OCI-LY3 (cell line): ENCODE results near the gene NPHP4.

ENCODE experiments used
- H2AFZ ChIP-seq: fragments of 200-600, 300-600 bp; shearing (Covaris generic); 2 replicates; pipeline ENCODE4 v1.6.0; 2014; ENCODE audit warnings: antibody characterized with exemption, low read depth, low read length
- H3K27ac ChIP-seq: fragments of 200-600, 300-600 bp; sonication (generic); 2 replicates; pipeline ENCODE4 v1.5.1; 2014; ENCODE audit warnings: mild to moderate bottlenecking, low read length, moderate library complexity, mixed read lengths
- H3K27me3 ChIP-seq: fragments of 200-600, 300-600 bp; sonication (generic); 2 replicates; pipeline ENCODE4 v1.6.1; 2014; ENCODE audit warnings: low read depth, low read length, mixed read lengths
- H3K36me3 ChIP-seq: fragments of 200-600, 300-600 bp; sonication (generic); replicated peaks from 2 replicates; pipeline ENCODE3; 2014; ENCODE audit warnings: low read depth, low read length, mixed read lengths
- H3K4me1 ChIP-seq: fragments of 300-600, 200-600 bp; sonication (generic); 2 replicates; pipeline ENCODE4 v1.6.1; 2014; ENCODE audit warnings: low read length, mixed read lengths
- H3K4me2 ChIP-seq: fragments of 200-600, 300-600 bp; sonication (generic); 2 replicates; pipeline ENCODE4 v1.6.1; 2014; ENCODE audit warnings: low read length, mixed read lengths
- H3K4me3 ChIP-seq: fragments of 300-600, 200-600 bp; sonication (generic); 2 replicates; pipeline ENCODE4 v1.5.1; 2014; ENCODE audit warnings: antibody characterized with exemption, mild to moderate bottlenecking, low read length, moderate library complexity
- H3K79me2 ChIP-seq: fragments of 300-600, 200-600 bp; shearing (Covaris generic); 2 replicates; pipeline ENCODE4 v1.6.1; 2014; ENCODE audit warnings: mild to moderate bottlenecking, low read length, mixed read lengths
- H3K9ac ChIP-seq: fragments of 300-600, 200-600 bp; shearing (Covaris generic); 2 replicates; pipeline ENCODE4 v1.6.0; 2014; ENCODE audit warnings: mild to moderate bottlenecking, low read length, moderate library complexity
- H3K9me3 ChIP-seq: fragments of 200-600, 300-600 bp; shearing (Covaris generic); 2 replicates; pipeline ENCODE4 v1.6.1; 2014; ENCODE audit warnings: low read length, mixed read lengths; ENCODE audit not compliant: insufficient read depth
- H4K20me1 ChIP-seq: fragments of 200-600, 300-600 bp; sonication (generic); 2 replicates; pipeline ENCODE4 v1.6.1; 2016; ENCODE audit warnings: low read length, mixed read lengths; ENCODE audit not compliant: insufficient read depth
- CTCF ChIP-seq: fragments of 200-600, 300-600 bp; sonication (generic); IDR thresholded peaks from 2 replicates; pipeline ENCODE4 v1.5.1; 2014; ENCODE audit warnings: antibody characterized with exemption, low read length, low read depth
- EZH2phosphoT487 ChIP-seq: fragments of 200-600 bp; shearing (Covaris generic); IDR thresholded peaks from 2 replicates; pipeline ENCODE4 v1.6.1; 2018; ENCODE audit warnings: antibody characterized with exemption, mixed run types, low read depth

NPHP4 gene

DNA sequence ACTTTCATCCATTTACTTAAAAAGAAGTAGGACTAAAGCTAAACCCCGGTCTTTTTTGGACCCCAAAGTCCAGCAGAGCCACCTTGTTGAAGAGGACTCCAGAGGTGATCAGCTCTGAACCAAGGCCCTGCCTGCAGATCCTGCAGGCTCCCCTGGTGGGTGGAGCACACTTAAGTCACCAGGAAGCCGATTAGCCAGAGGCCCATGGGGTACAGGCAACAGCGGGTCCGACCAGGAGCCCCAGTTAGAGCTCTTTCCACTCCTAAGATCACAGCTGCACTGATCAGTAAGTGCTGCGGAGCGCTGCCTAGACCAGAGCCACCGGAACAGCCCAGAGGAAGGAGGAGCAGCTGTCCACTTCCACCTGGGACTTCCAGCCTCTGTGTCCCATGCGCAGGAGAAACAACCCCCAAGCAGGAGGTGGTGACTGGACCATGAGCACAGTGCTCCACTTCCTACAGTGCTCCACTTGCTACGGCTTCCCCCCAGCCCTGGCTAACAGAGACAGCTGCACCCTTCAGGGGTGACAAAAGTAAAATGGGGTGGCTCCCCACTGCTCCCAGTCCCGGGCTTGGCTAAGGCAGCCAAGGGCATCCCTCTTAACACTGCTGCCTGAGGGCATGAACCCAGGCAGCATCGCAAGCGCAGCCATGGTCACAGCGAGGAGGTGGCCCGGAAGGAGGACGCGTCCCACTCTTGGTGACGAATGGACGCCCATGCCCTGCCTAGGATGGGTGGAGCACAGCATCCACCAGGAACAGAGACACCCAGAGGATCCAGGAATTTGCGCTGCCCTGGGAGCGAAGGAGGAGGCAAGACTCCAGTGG lies 58.0 kb downstream of the NPHP4 start:
- H3K4me2 ChIP-seq, result no peak overlapping the region

GRCh38 chr1:5933676-5934057 lies 58.6 kb downstream of the NPHP4 start:
- Histone ChIP-seq H4K20me1 (no peaks in the 10 kb centered on the region), H3K4me2 (no peak overlapping the region), H3K27ac (no peak overlapping the region), H3K4me1 (no peaks in the 10 kb centered on the region), H2AFZ (no peak overlapping the region), H3K36me3 (no peaks in the 10 kb centered on the region), H3K4me3 (no peak overlapping the region), H3K27me3 (no peaks in the 10 kb centered on the region), H3K9me3 (no peaks in the 10 kb centered on the region), H3K79me2 (no peaks in the 10 kb centered on the region), H3K9ac (no peak overlapping the region)
- TF ChIP-seq EZH2phosphoT487 (no peak), CTCF (no peak)

More for the DNA sequence above, 58.0 kb downstream of the NPHP4 start:
- Histone ChIP-seq H3K9ac (no peak overlapping the region), H3K36me3 (no peaks in the 10 kb centered on the region), H4K20me1 (no peaks in the 10 kb centered on the region), H3K4me3 (no peak overlapping the region), H3K27me3 (no peaks in the 10 kb centered on the region), H3K79me2 (no peaks in the 10 kb centered on the region), H2AFZ (no peak overlapping the region), H3K4me1 (no peaks in the 10 kb centered on the region), H3K9me3 (no peaks in the 10 kb centered on the region), H3K27ac (no peak overlapping the region)
- TF ChIP-seq CTCF (no peak), EZH2phosphoT487 (no peak)

DNA sequence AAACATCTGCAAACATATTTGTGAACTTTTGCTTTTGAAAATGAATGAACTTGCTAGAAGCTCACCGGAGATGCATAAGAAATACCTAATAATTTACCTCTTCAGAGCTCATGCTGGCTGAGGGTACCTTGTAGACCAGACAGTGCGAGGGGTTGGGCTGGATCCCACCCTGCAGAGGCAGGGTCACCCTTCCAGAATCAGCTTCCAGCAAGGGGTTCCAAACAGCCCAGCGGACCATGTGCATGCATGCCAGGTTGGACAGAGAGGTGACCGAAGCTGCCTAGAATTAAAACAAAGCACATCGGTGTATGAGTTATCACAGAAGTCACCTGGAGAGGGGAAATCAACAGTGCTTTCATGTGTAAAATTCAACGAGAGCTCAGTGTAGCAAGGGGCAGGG lies 59.2 kb downstream of the NPHP4 start:
- TF ChIP-seq CTCF, result no peak
- no peak for TF ChIP-seq EZH2phosphoT487
- H3K27ac ChIP-seq, result no peak overlapping the region

DNA sequence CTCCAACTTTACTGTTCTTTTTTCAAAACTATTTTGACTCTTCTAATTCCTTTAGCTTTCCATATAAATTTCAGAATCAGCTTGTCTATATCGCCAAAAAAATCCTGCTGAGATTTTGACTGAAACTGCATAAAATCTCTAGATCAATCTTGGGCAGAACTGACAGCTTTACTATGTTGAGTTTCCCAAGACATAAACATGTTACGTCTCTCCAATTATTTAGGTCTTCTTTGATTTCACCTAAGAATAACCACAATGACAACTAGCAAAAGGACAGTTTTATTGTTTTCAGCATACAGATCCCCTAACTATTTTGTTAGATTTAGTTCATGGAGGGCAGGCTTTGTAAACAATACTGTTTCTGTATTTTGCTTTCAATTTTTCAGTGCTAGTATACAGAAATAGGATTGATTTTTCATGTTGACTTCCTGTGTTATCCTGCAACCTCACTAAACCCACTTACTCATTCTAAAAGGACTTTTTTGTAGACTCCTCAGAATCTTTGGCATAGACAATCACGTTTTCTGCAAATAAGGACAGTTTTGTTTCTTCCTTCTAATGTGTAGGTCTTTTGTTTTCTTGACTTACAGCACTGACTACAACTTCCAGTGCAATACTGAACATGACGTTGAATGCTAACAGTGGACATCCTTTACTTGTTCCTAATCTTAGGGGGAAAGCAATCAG lies 63.4 kb downstream of the NPHP4 start:
- Histone ChIP-seq H2AFZ (no peak overlapping the region), H4K20me1 (no peaks in the 10 kb centered on the region), H3K9ac (no peak overlapping the region), H3K4me2 (no peak overlapping the region), H3K79me2 (no peaks in the 10 kb centered on the region), H3K27me3 (no peaks in the 10 kb centered on the region), H3K36me3 (no peaks in the 10 kb centered on the region), H3K9me3 (no peaks in the 10 kb centered on the region), H3K4me3 (no peak overlapping the region), H3K4me1 (no peaks in the 10 kb centered on the region), H3K27ac (no peak overlapping the region)
- TF ChIP-seq EZH2phosphoT487 (no peak), CTCF (no peak)

More for the DNA sequence above, 59.2 kb downstream of the NPHP4 start:
- H3K79me2 ChIP-seq, result no peaks in the 10 kb centered on the region
- no peaks in the 10 kb centered on the region for H3K27me3 ChIP-seq
- no peaks in the 10 kb centered on the region for H3K4me1 ChIP-seq
- no peaks in the 10 kb centered on the region for H4K20me1 ChIP-seq
- H3K4me3 ChIP-seq, result no peak overlapping the region
- no peak overlapping the region for H3K4me2 ChIP-seq
- H3K9ac ChIP-seq, result no peak overlapping the region
- H3K36me3 ChIP-seq, result no peaks in the 10 kb centered on the region
- no peak overlapping the region for H2AFZ ChIP-seq
- H3K9me3 ChIP-seq, result no peaks in the 10 kb centered on the region
